GM19455 (cell line): ENCODE data around the gene SEPTIN12.
A peak's percentile ranks its signal among the peaks of the same experiment; 100 is the strongest.
"Not testable (repeated sequence)": the region's sequence is repeated elsewhere in the genome, so short reads cannot be mapped to it uniquely, and the experiment has no call there.

Source experiments
- ATAC-seq: cut with Tn5 transposase; IDR thresholded peaks from one replicate; pipeline ENCODE4 v1.9.1; 2021; ENCODE audit not compliant: unreplicated experiment

Gene SEPTIN12

GRCh38 chr16:4785758-4786433 is 2.2 kb downstream of the SEPTIN12 start:
- ATAC-seq: no peak

DNA sequence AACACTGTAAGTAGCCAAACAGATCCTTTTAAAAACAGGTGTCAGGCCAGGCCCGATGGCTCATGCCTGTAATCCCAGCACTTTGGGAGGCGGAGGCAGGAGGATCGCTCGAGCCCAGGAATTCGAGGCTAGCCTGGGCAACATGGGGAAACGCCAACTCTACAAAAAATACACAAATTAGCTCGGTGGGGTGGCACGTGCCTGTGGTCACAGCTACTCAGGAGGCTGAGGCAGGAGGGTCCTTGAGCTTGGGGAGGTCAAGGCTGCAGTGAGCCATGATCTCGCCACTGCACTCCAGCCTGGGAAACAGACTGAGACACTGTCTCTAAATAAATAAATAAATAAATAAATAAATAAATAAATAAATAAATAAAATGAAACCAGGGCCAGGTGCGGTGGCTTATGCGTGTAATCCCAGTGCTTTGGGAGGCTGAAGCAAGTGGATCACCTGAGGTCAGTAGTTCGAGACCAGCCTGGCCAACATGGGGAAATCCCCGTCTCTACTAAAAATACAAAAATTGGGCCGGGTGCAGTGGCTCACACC is 3.6 kb downstream of the SEPTIN12 start:
- ATAC-seq: not testable (repeated sequence)

DNA sequence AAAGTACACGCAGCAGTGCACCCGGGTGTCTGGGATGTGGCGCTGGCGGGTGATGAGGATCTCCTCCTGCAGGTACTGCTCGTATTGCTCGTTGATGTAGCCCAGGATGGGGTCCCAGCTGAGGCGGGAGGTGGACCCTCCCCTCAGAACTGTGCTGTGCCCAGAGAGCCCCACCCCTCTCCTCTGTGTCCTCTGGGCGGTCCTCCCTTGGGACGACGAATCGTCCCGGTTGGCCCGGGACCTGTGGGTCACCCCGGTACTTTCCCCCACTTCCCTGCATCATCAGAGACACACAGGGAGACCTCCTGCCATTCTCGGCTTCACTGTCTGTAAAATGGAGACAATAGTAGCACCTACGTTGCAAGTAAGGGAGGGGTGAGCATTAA is 4.2 kb downstream of the SEPTIN12 start:
- no peak for ATAC-seq

DNA sequence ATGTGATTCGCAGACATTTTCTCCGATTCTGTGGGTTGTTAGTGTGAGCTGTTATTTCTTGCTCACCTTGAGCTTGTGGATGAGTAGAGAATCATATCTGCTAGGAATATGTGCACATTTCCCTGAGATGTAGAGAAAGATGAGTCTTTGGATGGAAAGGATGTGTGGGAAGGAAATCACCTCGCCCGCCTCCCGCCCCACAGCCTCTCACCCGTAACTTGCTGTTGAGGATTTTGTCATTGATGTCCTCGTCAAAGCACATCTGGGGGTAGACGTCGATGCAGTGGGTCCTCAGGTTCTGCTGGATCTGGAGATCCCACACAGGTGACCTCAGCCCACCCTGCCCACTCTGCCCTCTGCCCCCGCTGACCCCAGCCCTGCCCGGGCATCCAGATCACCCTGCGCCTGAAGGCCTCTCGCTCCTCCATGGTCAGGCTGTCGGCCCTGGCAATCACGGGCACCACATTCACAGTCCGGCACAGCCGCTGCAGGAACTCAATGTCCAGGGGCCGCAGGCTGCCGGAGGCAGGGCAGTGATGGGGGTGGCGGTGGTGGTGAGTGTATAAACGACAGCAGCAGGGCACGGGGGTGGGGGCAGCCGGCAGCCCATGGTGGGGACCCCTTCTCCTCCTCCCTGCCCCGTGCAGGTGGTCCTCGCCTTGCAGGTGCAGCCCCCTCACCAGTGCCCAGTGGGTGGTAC is 4.7 kb downstream of the SEPTIN12 start:
- no peak for ATAC-seq

GRCh38 chr16:4780235-4780634 is 7.9 kb downstream of the SEPTIN12 start:
- no peak for ATAC-seq

DNA sequence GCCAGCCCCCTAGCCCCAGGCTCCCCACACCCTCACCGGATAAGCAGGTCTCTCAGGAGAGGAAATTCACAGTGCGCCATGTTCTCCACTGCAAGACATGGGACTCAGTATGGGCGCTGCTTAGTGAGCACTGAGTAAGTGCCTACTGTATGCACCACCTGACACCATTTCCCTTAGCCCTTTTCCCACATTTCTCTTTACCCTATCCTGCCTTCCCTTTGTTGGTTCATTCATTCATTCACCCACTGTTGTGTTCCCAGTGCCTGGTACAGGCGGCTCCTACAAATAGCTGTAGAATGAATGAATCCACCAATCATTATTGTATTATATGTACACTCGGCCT is 10.1 kb downstream of the SEPTIN12 start:
- no peak for ATAC-seq

- ATAC-seq: no peak
Measured at GRCh38 chr16:4777339-4778049, 10.7 kb downstream of the SEPTIN12 start.

GRCh38 chr16:4776141-4776705 is 11.9 kb downstream of the SEPTIN12 start:
- ATAC-seq: no peak

DNA sequence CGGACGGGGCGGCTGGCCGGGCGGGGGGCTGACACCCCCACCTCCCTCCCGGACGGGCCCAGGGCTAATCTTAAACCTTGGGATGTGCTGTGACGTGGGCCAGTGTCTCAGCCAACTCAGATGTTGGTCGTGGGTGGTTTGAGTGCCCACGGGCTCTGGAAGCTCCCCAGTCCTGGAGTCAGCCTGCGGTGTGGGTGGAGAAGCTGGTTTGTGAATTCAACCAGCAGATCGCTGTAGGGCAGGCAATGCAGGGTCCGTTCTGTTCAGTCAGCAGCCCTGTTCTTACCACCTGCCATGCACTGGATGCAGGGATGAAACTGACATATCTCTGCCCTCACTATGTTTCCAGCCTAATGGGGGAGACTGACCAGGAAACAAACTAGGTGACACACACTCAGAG is 13.1 kb downstream of the SEPTIN12 start:
- no peak for ATAC-seq

DNA sequence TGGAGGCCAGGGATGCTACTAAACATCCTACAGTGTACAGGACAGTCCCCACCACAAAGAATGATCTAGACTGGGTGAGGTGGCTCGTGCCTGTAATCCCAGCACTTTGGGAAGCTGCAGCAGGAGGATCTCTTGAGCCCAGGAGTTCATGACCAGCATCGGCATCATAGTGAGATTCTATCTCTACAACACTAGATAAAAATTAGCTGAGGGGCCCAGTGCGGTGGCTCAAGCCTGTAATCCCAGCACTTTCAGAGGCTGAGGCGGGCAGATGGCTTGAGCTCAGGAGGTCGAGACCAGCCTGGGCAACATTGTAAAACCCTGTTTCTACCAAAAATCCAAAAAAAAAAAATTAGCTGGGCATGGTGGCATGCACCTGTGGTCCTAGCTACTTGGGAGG is 15.8 kb downstream of the SEPTIN12 start:
- ATAC-seq: no peak

GRCh38 chr16:4771646-4772045 is 16.5 kb downstream of the SEPTIN12 start:
- no peak for ATAC-seq

DNA sequence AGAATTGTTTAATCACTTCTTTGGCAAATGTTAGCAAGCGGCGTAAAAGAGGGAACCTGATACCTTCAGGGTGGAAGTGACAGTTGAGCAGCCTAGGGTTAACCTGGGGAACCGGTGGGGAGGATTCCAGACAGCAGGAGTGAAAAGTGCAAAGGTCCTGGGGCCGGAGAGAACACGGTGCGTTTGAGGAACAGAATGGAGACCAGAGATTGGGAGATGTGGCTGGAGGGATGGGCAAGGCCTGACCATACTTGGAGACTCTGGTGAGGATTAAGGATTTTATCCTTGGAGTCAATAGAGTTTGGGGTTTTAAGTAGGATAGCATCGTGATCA is 18.9 kb downstream of the SEPTIN12 start:
- no peak for ATAC-seq

GRCh38 chr16:4768549-4769305 is 19.4 kb downstream of the SEPTIN12 start:
- ATAC-seq: peak; percentile 66

DNA sequence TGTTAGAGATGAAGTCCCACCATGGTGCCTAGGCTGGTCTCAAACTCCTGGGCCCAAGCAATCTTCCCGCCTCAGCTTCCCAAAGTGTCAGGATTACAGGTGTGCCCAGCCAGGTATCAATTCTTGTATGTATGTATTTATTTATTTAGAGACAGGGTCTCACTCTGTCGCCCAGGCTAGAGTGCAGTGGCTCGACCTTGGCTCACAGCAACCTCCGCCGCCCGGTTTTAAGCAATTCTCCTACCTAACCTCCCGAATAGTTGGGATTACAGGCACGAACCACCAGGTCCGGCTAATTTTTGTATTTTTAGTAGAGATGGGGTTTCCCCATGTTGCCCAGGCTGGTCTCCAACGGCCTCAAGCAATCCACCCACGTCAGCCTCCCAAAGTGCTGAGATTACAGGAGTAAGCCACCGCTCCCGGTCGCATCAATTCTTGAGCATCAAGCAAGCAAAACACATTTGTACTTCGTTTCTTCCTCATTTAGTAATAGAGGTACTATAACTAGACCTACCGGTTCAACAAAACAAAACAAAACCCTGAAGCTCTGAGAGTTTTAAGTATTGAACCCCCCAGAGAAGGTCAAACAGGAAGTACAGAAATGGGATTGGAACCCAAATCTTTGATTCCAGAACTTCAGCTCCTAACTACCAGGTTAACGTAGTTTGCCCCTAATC is 20.1 kb downstream of the SEPTIN12 start:
- no peak for ATAC-seq

DNA sequence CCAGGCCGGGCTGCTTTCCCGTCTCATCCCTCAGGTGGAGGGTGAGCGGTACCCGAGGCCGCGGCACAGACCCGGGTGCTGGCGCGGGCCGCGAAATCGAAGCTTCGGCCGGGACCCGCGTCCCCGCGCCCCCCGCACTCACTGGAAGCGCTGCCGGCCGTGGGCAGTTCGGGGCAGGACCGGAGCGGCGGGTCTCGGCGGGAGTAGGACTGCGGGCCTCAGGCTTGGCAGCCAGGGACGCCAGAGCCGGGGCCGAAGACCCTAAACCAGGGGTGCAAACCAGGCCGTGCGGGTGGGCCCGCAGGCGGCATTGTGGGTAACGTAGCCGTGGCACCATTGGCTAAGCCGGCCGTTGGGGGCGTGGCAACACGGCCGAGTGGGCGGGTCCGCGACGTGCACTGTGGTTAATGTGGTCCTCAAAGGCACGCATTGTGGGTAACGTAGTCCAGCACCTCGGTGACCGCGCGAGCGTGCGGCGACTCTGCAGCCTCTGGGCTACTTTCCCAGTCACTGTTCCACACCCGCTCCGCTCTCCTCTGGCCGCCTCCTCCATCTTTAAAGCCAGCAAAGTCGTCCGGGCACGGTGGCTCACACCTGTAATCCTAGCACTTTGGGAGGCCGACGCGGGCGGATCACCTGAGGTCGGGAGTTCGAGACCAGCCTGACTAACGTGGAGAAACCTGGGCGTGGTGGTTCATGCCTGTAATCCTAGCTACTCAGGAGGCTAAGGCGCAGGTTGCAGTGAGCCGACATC is 21.1 kb downstream of the SEPTIN12 start, which contains the start of gene ZNF500:
Gene ZNF500 (minus strand): TSS at position 288 of the 754 bp plus-strand sequence. CDS start 1,184 bp downstream, outside the sequence.
- peak; percentile 81 for ATAC-seq

DNA sequence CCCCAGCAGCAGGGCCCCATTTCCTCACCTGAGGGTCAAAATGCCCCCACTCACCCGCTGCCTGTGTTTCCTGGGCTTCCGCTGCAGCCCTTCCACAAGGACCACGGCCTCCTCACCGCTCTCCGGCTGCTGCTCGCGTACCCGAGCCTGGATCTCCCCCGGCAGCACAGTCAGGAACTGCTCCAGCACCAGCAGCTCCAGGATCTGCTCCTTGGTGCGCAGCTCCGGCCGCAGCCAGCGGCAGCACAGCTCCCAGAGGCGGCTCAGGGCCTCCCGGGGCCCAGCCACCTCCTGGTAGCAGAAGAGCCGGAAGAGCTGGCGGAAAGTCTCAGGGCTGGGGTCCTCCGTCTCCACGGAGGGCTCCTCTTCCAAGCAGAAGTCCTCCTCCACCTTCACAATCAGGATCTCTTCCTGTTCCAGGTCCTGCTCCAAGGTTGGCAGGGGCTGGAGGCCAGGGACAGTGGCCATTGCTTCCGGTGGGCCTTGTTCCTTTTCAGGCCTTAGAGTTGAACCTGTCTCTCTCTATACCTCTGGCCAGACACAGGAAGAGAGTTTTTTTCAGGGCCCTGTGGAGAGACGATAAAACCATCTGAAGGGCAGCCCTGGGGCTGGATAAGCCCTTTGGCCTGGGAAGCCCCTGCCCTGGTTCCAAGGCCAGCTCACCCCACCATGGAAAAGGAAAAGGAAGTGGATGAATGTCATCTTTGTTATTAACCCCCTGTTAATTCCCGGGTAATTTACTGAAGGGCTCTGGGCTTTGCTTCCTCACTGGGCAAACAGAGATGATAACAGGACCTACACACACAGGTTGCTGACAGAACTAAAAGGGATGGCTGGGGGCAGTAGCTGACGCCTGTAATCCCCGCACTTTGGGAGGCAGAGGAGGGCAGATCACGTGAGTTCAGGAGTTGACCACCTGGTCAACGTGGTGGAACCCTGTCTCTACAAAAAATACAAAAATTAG is 22.4 kb downstream of the SEPTIN12 start:
- ATAC-seq: no peak

DNA sequence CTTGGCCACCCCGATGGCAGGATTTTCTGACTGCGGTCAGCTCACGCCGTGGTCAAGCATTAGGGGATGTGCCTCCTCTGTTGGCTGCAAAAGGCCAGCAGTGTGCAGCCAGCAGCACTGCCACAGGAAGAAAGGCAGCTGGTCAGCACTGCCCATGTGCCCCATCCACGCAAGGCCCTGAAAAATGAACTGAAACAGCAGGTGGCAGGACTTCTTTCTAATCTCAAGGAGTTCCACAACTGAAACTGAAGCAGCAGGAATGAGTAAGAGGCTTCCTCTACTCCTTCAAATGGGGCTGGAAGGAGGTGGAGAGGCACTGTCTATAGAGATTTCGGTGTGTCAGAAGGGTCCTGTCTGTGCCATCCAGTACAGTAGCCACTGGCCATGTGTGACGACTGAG is 24.4 kb downstream of the SEPTIN12 start:
- no peak for ATAC-seq

GRCh38 chr16:4762205-4762604 is 25.9 kb downstream of the SEPTIN12 start:
- no peak for ATAC-seq
